ENCODE measurements around the gene KASH5.

DNA sequence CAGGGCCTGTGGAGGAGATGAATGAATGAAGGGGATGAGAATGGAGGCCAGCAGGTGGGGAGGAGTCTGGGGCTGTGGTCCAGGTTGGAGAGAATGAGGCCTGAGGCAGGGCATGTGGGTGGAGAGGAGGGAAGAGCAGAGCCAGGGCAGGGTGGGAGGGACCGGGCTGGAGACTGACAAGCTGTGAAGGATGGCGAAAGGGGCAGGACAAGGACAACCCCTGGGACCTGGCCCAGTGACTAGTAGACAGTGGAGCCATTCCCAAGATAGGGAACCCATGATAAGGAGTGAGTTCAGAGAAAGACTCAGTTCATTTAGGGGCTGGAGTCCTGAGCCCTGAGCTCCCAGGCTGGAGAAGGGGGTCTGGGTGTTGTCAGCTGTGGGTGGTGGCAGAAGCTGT, 32.2 kb downstream of the KASH5 start:
- TF ChIP-seq, protein P1, sequence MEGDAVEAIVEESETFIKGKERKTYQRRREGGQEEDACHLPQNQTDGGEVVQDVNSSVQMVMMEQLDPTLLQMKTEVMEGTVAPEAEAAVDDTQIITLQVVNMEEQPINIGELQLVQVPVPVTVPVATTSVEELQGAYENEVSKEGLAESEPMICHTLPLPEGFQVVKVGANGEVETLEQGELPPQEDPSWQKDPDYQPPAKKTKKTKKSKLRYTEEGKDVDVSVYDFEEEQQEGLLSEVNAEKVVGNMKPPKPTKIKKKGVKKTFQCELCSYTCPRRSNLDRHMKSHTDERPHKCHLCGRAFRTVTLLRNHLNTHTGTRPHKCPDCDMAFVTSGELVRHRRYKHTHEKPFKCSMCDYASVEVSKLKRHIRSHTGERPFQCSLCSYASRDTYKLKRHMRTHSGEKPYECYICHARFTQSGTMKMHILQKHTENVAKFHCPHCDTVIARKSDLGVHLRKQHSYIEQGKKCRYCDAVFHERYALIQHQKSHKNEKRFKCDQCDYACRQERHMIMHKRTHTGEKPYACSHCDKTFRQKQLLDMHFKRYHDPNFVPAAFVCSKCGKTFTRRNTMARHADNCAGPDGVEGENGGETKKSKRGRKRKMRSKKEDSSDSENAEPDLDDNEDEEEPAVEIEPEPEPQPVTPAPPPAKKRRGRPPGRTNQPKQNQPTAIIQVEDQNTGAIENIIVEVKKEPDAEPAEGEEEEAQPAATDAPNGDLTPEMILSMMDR (conservative IDR thresholded peaks at IDR 0.05; ENCODE audit: low read depth, low read length) = no peak
- TF ChIP-seq EZH2 (IDR thresholded peaks at IDR 0.05; ENCODE audit: borderline replicate concordance, low read depth, low read length, poor library complexity, severe bottlenecking) = no peak

Measured in A673 (cell line).